VCaP (cell line): ENCODE results near the gene CLIP4.

ENCODE experiments used
- H3K27ac ChIP-seq: fragments of 450-650 bp; 2 replicates; pipeline ENCODE4 v1.5.1; 2017
- TF ChIP-seq, protein P1 (sequence below): fragments of 450-650 bp; conservative IDR thresholded peaks from 2 replicates; pipeline ENCODE4 v1.5.1; 2017; ENCODE audit warnings: mild to moderate bottlenecking, moderate library complexity

Gene CLIP4

GRCh38 chr2:29223851-29224692, 108.9 kb downstream of the CLIP4 start:
- TF ChIP-seq, protein P1, sequence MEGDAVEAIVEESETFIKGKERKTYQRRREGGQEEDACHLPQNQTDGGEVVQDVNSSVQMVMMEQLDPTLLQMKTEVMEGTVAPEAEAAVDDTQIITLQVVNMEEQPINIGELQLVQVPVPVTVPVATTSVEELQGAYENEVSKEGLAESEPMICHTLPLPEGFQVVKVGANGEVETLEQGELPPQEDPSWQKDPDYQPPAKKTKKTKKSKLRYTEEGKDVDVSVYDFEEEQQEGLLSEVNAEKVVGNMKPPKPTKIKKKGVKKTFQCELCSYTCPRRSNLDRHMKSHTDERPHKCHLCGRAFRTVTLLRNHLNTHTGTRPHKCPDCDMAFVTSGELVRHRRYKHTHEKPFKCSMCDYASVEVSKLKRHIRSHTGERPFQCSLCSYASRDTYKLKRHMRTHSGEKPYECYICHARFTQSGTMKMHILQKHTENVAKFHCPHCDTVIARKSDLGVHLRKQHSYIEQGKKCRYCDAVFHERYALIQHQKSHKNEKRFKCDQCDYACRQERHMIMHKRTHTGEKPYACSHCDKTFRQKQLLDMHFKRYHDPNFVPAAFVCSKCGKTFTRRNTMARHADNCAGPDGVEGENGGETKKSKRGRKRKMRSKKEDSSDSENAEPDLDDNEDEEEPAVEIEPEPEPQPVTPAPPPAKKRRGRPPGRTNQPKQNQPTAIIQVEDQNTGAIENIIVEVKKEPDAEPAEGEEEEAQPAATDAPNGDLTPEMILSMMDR, result no peak
- H3K27ac ChIP-seq, result no peak overlapping the region

- H3K27ac ChIP-seq, result no peak overlapping the region
- TF ChIP-seq, protein P1, result no peak
Observed at GRCh38 chr2:29224693-29225551, 109.7 kb downstream of the CLIP4 start.

DNA sequence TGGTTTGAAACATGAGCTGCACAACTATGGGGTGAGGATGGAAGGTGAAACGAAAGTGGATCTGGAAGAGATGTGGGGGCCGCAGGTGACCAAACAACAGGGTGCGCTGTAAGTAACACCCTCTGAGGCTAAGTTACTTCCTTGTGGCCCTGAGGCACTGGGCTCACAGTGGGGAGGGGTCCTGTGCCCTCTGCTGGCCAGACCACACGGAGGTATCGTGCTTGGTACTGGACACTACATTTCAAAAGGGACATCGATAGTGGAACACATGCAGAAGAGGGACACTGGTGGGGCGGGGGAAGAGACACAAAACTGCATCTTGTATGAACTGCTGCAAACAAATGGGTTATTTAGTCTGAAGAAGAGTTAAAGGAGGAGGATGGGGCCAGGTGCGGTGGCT, 110.6 kb downstream of the CLIP4 start:
- H3K27ac ChIP-seq, result no peak overlapping the region

GRCh38 chr2:29226375-29226774, 111.2 kb downstream of the CLIP4 start:
- TF ChIP-seq, protein P1, result no peak

More for the DNA sequence above, 110.6 kb downstream of the CLIP4 start:
- TF ChIP-seq, protein P1, result peak; percentile 22

GRCh38 chr2:29226808-29227207, 111.6 kb downstream of the CLIP4 start:
- TF ChIP-seq, protein P1, result no peak

More at GRCh38 chr2:29226375-29226774, 111.2 kb downstream of the CLIP4 start:
- no peak overlapping the region for H3K27ac ChIP-seq

DNA sequence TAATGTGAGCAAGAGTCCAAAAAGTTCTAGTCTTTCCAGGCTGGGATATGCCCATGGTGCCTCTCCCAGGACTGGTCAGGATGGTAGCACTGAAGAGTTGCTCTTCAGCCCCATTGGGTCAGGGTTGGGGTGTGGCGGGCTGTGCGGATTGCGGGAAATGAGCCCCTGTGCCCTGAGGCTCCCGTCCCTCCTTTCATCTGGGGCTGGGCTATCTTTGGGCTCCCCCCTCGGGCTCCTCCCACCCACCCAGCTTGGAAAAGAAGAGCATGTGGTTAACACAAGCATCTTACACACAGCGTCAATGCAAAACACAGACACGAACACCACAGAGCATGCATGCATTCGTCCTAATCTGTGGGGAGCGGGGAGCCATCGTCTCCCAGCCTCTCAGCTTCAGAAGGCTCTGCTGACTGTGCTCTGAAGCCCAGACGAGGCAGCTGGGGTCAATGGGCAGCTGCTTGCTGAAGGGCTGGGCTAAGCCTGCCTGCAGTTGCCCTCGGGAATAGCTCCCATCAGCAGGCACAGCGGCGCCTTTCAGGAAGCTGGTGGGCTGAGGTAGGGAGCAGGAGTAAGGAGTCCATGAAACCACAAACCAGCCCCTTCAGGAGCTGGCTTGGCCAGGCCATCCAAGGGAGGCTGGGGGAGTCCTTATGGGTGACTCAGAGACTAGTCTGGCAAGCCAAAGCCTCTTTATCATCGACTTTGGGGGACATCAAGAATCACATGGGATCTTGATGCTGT, 112.9 kb downstream of the CLIP4 start:
- TF ChIP-seq, protein P1, result no peak
- H3K27ac ChIP-seq, result no peak overlapping the region

More at GRCh38 chr2:29226808-29227207, 111.6 kb downstream of the CLIP4 start:
- H3K27ac ChIP-seq, result no peak overlapping the region
